GM21717 (cell line): ENCODE measurements around the gene CXorf49.
"Not testable (repeated sequence)": the region's sequence is repeated elsewhere in the genome, so short reads cannot be mapped to it uniquely, and the experiment has no call there.

Experiments used
- ATAC-seq: cut with Tn5 transposase; IDR thresholded peaks from one replicate; pipeline ENCODE4 v1.9.1; 2021; ENCODE audit warnings: mild to moderate bottlenecking, moderate library complexity; ENCODE audit not compliant: unreplicated experiment

CXorf49 gene

GRCh38 chrX:71675636-71676035 is 42.4 kb downstream of the CXorf49 start:
- ATAC-seq, result not testable (repeated sequence)

DNA sequence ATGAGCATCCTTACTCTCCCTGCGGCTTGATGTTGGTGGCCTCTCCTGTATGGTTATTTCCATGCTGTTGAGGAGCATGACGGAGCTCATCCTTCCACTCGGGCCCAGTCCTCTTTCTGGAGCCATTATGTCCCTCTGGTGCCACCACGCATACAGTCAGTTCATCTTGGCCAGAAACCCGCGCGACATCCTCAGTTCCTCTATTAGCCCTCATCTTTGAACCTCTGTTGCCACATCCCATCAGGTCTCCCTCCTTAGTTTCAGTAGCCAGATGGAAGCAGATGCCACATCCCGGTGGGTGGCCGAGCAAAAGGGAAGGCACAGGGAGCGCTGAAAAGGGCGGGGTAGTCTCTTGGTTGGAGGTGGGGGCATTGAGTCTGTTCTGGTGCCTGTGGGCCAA is 46.1 kb downstream of the CXorf49 start:
- ATAC-seq, result no peak

- ATAC-seq, result no peak
Observed at GRCh38 chrX:71671043-71671780, 46.9 kb downstream of the CXorf49 start.

DNA sequence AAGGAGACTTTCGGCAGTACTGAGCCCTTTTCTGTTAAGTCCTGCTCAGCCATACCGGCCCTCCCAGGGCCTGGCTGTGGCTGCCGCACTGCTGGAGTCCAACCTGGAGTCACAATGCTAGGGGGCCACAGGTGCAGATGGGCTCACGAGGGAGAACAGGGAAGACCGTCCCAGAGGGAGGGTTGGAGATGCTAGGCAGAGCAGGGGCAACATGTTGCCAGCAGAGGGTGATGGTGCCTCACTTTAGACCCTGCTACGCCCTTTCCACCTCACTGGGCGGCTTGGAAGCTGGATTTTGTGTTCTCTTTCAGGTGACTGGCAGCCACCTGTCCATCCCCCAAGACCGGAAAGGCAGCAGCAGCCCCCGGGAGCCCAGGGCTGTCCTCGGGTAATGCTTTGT is 48.1 kb downstream of the CXorf49 start:
- ATAC-seq, result not testable (repeated sequence)

GRCh38 chrX:71669492-71669891 is 48.6 kb downstream of the CXorf49 start:
- ATAC-seq, result no peak

DNA sequence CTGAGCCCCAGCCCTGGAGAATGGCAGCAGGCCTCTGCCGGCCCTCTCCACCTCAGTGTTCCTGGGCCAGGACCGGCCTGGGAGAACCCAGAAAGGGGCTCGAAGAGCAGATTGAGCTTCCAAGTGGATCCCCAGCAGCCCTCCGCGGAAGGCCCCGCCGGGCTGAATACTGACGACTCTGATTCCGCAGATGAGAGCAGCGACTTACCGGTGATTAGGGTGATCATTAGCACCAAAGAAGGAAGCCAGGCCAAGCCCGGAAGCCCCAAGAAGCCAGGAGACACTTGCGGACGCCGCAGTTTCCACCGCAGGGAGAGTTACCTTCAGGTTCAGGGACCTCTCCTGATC is 49.9 kb downstream of the CXorf49 start:
- ATAC-seq, result no peak

DNA sequence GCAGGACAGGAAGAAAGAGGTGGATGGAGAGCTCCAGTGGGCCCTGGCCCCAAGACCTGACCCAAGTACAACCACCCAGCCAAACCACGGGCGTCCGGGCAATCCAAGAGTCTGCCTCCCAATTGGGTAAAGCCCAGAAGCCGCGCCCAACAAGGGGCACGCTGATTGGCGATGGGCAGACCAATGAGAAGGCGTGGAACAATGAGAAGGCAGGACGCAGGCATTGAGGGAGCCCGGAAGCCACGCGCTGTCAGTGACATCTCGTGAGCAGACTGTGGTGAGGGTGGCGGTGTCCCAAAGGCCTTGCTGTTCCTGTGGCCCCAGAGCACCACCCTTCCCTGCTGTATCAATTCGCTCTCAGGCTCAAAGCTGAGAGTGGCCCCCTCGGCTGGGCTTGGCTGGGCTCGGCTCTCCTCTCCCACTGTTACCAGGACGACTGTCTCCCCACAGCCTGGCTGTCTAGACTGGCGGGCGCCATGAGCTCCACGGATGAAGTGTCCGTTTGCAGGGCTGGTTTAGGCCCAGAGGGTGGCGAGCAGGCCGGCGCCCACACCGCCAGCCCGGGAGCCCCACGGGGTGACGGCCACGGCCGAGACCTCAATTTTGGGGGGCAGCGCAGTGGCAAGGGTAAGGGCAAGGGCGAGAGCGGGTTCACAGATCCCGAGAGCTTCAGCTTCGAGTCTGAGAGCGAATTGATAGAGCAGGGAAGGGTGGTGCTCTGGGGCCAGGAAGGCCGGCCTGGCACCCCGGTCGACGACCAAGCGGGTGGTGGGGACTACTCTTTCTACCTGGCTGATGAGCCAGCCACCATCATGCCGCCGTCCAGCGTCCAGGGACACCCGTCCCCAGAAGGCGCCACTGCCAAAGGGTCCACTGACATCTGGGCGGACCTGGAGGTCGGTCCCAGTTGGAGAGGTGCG is 50.5 kb downstream of the CXorf49 start, which contains the start of gene LOC101059915:
TSS of gene LOC101059915 (plus strand) at position 219 of the 920 bp plus-strand sequence.
- ATAC-seq, result no peak

DNA sequence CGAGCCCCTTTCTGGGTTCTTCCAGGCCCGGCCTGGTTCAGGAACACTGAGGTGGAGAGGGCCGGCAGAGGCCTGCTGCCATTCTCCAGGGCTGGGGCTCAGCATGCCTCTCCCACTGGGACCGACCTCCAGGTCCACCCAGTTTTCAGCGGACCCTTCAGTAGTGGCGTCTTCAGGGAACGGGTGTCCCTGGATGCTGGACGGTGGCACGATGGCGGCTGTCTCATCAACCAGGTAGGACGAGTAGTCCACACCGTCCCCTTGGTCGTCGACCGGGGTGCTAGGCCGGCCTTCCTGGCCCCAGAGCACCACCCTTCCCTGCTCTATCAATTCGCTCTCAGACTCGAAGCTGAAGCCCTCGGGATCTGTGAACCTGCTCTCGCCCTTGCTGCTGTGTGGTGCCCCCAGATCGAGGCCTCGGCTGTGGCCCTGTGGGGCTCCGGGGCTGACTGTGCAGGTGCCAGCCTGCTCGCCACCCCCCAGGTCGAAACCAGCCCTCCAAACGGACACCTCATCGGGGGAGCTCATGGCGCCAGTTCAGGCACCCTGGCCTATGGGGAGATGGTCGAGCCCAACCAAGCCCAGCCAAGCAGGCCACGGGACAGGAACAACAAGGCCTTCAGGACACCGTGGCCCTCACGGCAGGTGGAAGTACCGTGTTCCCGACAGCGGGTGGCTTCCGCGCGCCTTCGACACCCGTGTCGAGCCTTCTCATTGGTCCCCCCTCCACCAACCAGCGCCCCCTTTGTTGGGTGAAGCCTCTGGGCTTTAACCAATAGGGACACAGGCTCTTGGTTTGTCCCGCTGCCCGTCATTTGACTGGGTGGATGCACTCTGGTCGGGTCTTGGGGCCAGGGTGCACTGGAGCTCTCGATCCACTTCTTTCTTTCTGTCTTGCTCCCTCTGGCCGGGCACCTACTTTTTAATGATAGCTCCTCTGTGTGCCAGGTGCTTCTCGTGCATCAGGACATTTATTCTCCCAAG is 51.6 kb downstream of the CXorf49 start:
- no peak for ATAC-seq

GRCh38 chrX:71665747-71666146 is 52.3 kb downstream of the CXorf49 start:
- no peak for ATAC-seq

GRCh38 chrX:71664889-71665491 is 53.1 kb downstream of the CXorf49 start:
- no peak for ATAC-seq
